ENCODE results near the gene CPED1. TPM values are rescaled to one million over a fixed set of nuclear protein-coding genes. Genes with fewer than 3 reads are reported as not detected.

The CPED1 gene
- total RNA-seq, 1 experiment from 2014 or later: 0.13 TPM

DNA sequence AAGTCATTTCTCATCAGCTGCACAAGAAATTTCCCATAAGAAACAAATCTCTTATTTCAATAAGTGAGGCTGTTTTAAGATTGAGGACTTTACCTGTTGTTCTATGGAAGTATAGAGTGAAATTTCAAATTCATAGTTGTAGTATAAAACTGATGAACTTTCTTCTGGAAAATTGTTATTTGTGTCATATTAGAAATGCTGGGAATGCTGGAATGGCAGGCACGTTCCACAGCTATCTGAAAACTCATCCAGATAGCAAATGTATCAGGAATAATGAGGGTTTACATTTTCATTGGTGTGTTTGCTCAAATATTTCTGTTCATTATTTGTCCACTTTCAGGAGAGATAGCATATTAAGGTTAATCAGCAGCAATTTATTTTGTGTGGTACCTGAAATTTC, 40.8 kb downstream of the CPED1 start:
- WGBS (ENCODE audit: extremely low coverage, insufficient read length, low lambda C conversion rate): no CpG with 5 or more reads among the region's 1 CpG

More for the DNA sequence above, 40.8 kb downstream of the CPED1 start:
- Histone ChIP-seq H4K8ac (replicated peaks; ENCODE audit: insufficient read length, low read depth, low read length) (no peak overlapping the region), H3K79me1 (ENCODE audit: insufficient read depth, low read depth, low read length, poor library complexity, severe bottlenecking) (no peaks in the 10 kb centered on the region), H4K5ac (ENCODE audit: insufficient read length, low read depth, low read length) (no peak overlapping the region), H3K9me3 (ENCODE audit: control insufficient read depth, low read depth, low read length) (no peaks in the 10 kb centered on the region), H3K56ac (ENCODE audit: insufficient read length, low read depth, low read length) (no peak overlapping the region), H2BK12ac (ENCODE audit: insufficient read length, low read depth, low read length) (no peak overlapping the region), H3K23ac (ENCODE audit: insufficient read length, low read depth, low read length) (no peak overlapping the region), H3K14ac (ENCODE audit: insufficient read depth, low read length) (no peak overlapping the region), H2BK15ac (ENCODE audit: low read depth, low read length) (no peak overlapping the region), H3K4me2 (ENCODE audit: insufficient read depth, insufficient read length, low read length) (no peak overlapping the region), H3T11ph (ENCODE audit: low read length) (no peak overlapping the region), H2BK120ac (ENCODE audit: low read depth, low read length, poor library complexity, severe bottlenecking) (no peak overlapping the region), H2BK20ac (ENCODE audit: low read depth, low read length, poor library complexity, severe bottlenecking) (no peak overlapping the region), H2AFZ (ENCODE audit: low read length) (no peak overlapping the region), H3K79me2 (ENCODE audit: insufficient read depth, low read length) (no peaks in the 10 kb centered on the region), H2BK5ac (ENCODE audit: insufficient read length, low read length) (no peak overlapping the region), H3K27ac (ENCODE audit: insufficient read length, low read depth, low read length) (no peak overlapping the region), H3K4me1 (ENCODE audit: insufficient read depth, low read length) (no peaks in the 10 kb centered on the region), H4K91ac (ENCODE audit: insufficient read length, low read depth, low read length) (no peak overlapping the region), H3K4ac (ENCODE audit: low read depth, low read length) (no peak overlapping the region), H2AK5ac (ENCODE audit: insufficient read length, low read length) (no peak overlapping the region), H4K20me1 (ENCODE audit: control insufficient read depth, insufficient read depth, insufficient read length) (no peaks in the 10 kb centered on the region), H3K27me3 (ENCODE audit: insufficient read depth, low read length) (no peaks in the 10 kb centered on the region), H3K9ac (ENCODE audit: extremely low read depth, insufficient read length, low read length) (no peak overlapping the region), H3K18ac (ENCODE audit: insufficient read length, low read depth, low read length) (no peak overlapping the region), H3K23me2 (ENCODE audit: insufficient read length, low read depth, low read length, poor library complexity, severe bottlenecking) (no peaks in the 10 kb centered on the region)
- peaks cover 3 to 17% of the 10 kb centered on the region in 2 experiments; a peak in 2 of 4 replicates for H3K4me1 Mint-ChIP-seq
- H3K27ac Mint-ChIP-seq: no peak overlapping the region
- H3K36me3 Mint-ChIP-seq (ENCODE audit: insufficient read depth in 1 of 3, low read depth in 3 of 3): no peaks in the 10 kb centered on the region
- no peak for TF ChIP-seq CTCF (conservative IDR thresholded peaks at IDR 0.05)
- H3K27me3 Mint-ChIP-seq (ENCODE audit: low read depth): no peaks in the 10 kb centered on the region
- DNase-seq: no peak
- H3K9me3 Mint-ChIP-seq: peaks cover 0 to 2% of the 10 kb centered on the region in 2 experiments; a peak in 1 of 5 replicates
- no peak overlapping the region for H3K4me3 Mint-ChIP-seq

All from H9 (cell line).